SK-N-SH (cell line): ENCODE measurements around the gene LXN.

Experiments used
- EZH2phosphoT487 ChIP-seq: fragments of 200-600 bp; sonication (generic); IDR thresholded peaks from 2 replicates; pipeline ENCODE4 v1.6.1; 2017; ENCODE audit warnings: low read depth, mixed run types, mild to moderate bottlenecking, antibody characterized with exemption, moderate library complexity, borderline replicate concordance
- FOXM1 ChIP-seq: IDR thresholded peaks from 2 replicates; pipeline ENCODE4 v1.4.0; 2012; ENCODE audit warnings: low read depth, mild to moderate bottlenecking
- GATA2 ChIP-seq: sonication (generic); formaldehyde crosslinking; IDR thresholded peaks from 2 replicates; pipeline ENCODE4 v1.5.0; 2020; ENCODE audit warnings: mild to moderate bottlenecking, missing genetic modification reagents
- JUND ChIP-seq: IDR thresholded peaks from 2 replicates; pipeline ENCODE4 v1.4.0; 2012
- POLR2AphosphoS5 ChIP-seq: IDR thresholded peaks from 2 replicates; pipeline ENCODE4 v1.6.1; 2012; ENCODE audit warnings: low read depth, low read length
- RAD21 ChIP-seq: IDR thresholded peaks from 2 replicates; pipeline ENCODE4 v1.6.1; 2012; ENCODE audit warnings: mild to moderate bottlenecking, low read length
- REST ChIP-seq: IDR thresholded peaks from 2 replicates; pipeline ENCODE4 v1.6.1; 2012; ENCODE audit warnings: mild to moderate bottlenecking, low read depth, low read length, moderate library complexity
- RFX5 ChIP-seq: IDR thresholded peaks from 2 replicates; pipeline ENCODE4 v1.6.1; 2012; ENCODE audit warnings: mild to moderate bottlenecking, improper control_type of control experiment, low read length
- TEAD4 ChIP-seq: IDR thresholded peaks from 2 replicates; pipeline ENCODE4 v1.4.0; 2012; ENCODE audit warnings: mild to moderate bottlenecking, borderline replicate concordance; ENCODE audit not compliant: insufficient read depth
- YY1 ChIP-seq: IDR thresholded peaks from 2 replicates; pipeline ENCODE4 v1.4.0; 2012; ENCODE audit warnings: low read depth, mild to moderate bottlenecking
- TF ChIP-seq, protein P1 (sequence below): fragments of 200-600 bp; sonication (generic); IDR thresholded peaks from 2 replicates; pipeline ENCODE4 v1.6.1; 2017; ENCODE audit warnings: antibody characterized with exemption, mild to moderate bottlenecking, moderate library complexity

DNA sequence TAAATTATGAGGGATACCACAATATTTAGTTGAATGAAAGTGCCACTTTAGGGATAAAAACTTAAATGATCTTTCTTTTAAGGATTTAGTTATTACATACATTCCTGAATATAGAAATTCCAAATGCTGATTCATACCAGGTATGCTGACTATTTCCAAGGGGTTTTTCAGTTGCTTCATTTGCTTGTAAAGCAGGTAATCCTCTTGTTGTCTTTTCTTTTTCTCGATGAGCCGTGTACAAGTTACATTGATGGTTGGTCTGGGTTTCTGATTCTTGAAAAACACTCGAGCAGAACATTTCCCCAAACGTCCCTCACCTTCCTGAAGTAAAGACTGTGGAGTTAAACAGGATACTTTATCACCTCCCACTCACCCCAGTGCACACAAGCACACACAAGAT, 38.2 kb upstream of the LXN start:
- TF ChIP-seq REST = no peak
- TF ChIP-seq GATA2 (CRISPR knock-in tag) = no peak
- TF ChIP-seq JUND = no peak
- TF ChIP-seq, protein P1, sequence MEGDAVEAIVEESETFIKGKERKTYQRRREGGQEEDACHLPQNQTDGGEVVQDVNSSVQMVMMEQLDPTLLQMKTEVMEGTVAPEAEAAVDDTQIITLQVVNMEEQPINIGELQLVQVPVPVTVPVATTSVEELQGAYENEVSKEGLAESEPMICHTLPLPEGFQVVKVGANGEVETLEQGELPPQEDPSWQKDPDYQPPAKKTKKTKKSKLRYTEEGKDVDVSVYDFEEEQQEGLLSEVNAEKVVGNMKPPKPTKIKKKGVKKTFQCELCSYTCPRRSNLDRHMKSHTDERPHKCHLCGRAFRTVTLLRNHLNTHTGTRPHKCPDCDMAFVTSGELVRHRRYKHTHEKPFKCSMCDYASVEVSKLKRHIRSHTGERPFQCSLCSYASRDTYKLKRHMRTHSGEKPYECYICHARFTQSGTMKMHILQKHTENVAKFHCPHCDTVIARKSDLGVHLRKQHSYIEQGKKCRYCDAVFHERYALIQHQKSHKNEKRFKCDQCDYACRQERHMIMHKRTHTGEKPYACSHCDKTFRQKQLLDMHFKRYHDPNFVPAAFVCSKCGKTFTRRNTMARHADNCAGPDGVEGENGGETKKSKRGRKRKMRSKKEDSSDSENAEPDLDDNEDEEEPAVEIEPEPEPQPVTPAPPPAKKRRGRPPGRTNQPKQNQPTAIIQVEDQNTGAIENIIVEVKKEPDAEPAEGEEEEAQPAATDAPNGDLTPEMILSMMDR = no peak
- TF ChIP-seq RFX5 = no peak
- TF ChIP-seq POLR2AphosphoS5 = no peak
- no peak for TF ChIP-seq RAD21
- TF ChIP-seq FOXM1 = no peak
- no peak for TF ChIP-seq EZH2phosphoT487
- no peak for TF ChIP-seq YY1
- no peak for TF ChIP-seq TEAD4
